ENCODE data around the gene PSMB8.

The PSMB8 gene

DNA sequence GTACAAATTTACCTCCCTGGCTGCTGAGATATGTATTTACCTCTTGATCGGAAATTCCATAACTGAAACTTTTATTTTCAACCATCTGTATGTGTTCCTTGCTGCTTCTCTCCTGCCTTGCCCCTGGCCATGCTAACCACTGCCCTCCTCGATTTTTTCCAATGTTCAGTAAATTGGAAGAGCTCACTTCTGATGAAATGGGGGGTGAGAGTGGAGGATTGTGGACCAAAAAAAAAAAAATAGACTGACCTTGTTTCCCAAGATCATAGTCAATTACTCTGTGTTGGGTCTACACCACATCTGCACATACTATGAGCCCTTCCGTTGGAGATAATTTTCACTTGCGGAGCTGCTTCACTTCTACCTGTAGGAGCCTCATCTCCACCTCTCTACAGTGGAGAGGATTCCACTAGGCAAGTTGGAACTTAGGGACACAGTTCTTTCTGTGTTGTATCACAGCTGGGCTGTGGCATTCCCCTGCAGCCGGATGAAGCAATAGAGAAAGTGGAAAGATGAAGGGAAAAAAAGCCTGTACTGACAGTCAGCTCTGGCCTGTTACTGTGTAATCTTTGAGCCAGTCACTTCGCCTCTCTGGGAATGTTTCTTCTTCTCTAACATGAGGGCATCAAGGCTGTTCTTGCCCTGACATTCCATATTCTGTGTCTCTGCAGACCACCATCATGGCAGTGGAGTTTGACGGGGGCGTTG is 11.8 kb upstream of the PSMB8 start:
- DNase-seq (ENCODE audit: low spot score): no peak

- peak; percentile 35 for DNase-seq (ENCODE audit: low spot score)
Observed at GRCh38 chr6:32854376-32855178, 10.7 kb upstream of the PSMB8 start.

DNA sequence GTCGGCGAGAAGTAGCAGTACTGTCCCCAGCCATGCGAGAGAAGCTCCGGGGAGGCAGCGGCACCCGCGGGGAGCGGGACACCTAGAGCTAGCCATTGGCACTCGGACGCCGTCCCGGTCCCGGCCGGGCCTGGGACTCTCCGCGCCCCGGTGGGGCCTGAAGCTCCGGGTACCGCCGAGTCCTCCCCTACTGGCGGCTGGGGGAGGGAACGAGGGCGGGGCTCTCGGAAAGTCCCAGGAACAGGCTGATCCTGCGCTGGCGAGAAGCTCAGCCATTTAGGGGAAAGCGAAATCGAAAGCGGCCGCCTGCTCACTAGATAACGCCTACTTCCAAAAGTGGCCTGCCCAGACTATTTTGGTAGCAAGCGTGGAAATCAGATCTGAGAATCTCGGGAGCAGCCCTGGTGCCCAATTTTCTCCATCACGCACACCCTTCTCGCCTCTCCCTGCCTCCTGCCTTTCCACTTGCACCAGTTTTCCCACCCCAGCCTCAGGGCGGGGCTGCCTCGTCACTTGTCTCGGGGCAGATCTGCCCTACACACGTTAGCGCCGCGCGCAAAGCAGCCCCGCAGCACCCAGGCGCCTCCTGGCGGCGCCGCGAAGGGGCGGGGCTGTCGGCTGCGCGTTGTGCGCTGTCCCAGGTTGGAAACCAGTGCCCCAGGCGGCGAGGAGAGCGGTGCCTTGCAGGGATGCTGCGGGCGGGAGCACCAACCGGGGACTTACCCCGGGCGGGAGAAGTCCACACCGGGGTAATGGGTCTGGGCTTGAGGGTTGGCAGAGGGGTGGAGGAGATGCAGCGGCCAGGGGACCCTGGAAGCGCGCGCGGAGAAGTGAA is 9.9 kb upstream of the PSMB8 start, which contains the start of the genes PSMB9 and TAP1:
TSS of gene PSMB9 (plus strand) at position 652 of the 835 bp plus-strand sequence. CDS start at position 690, 38 bp downstream.
TSS of gene TAP1 (minus strand) at position 164 of the 835 bp plus-strand sequence. CDS start at position 96, 68 bp downstream.
- peak; percentile 82 for DNase-seq (ENCODE audit: low spot score)

GRCh38 chr6:32852844-32853540 is 9.1 kb upstream of the PSMB8 start:
- peak; percentile 27 for DNase-seq (ENCODE audit: low spot score)

DNA sequence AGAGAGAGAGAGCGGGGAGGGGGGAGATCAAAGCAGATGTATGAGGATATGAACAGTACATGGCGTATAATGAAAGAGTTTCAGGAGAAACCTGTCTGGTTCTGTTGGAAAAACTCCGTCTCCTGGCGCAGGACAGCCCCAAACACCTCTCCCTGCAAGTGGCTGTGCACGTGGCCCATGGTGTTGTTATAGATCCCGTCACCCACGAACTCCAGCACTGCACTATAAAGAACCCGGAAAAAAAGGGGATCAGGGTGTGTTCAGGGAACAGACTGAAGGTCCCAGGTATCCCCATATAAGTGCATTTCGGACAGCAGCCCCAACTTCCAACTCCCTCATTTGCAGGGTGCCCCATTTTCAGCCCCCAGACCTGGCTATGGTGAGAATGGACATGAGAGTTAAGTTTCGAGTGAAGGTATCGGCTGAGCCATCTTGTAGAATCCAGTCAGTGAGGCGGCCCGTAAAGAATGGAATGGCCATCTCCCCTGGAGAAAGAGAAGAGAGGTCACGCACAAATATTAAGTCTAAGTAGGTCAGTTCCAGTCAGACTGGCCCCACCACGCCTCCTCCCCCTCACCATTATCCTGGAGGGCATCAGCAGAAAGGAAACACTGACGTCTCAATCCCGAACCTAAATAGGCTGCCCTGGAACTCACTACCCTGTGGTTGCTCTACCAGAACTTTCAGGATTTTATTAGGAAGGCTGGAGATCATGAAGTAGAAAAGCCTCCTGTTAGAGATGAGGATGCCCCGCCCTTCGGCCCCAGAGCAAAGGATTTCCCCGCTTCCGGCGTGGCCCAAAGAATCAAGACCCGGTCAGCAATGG is 8.4 kb upstream of the PSMB8 start:
- DNase-seq (ENCODE audit: low spot score): no peak

DNA sequence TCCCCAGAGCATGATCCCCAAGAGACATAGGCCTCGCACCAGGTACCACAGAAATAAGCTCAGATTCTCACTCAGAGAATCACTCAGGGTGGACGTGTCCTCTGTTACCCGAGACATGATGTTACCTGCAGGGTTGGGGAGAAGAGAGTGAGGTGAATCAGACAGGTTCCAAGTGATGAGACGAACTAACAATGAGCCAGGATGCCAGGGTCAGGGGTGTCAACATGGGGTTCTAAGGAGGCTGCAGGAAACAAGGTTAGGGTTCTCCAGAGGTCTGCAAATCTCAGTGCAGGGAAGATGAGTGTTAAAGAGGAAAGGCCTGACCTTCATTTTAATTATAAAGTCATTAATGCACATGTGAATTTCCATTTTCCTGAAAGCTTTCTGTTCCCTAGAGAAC is 7.2 kb upstream of the PSMB8 start:
- DNase-seq (ENCODE audit: low spot score): no peak

- no peak for DNase-seq (ENCODE audit: low spot score)
Observed at GRCh38 chr6:32849126-32849525, 5.3 kb upstream of the PSMB8 start.

GRCh38 chr6:32847795-32848194 is 3.9 kb upstream of the PSMB8 start:
- no peak for DNase-seq (ENCODE audit: low spot score)

- DNase-seq (ENCODE audit: low spot score): no peak
Observed at GRCh38 chr6:32847004-32847403, 3.2 kb upstream of the PSMB8 start.

DNA sequence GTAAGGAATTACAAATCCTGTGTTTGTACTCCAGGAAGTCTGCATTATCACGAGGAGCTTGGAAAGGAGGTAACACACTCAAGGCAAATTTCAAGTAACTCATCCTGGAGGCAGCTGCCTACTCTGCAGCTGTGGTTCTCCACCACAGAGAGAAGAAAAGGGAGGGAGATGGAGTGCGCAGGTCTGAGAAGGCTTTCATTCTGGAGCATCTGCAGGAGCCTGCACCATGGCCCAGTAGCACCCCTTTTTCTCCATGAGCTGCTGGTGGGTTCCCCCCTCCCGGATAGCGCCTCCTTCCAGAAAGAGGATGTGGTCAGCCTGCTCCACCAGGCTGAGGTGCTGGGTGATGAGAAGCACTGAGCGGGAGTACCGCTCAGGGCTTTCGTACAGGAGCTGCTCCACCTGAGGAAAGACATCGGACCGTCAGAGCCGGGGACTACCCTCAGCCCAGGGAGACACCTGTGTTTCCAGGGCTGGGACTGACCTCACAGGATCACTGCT is 1.6 kb upstream of the PSMB8 start:
- DNase-seq (ENCODE audit: low spot score): no peak

DNA sequence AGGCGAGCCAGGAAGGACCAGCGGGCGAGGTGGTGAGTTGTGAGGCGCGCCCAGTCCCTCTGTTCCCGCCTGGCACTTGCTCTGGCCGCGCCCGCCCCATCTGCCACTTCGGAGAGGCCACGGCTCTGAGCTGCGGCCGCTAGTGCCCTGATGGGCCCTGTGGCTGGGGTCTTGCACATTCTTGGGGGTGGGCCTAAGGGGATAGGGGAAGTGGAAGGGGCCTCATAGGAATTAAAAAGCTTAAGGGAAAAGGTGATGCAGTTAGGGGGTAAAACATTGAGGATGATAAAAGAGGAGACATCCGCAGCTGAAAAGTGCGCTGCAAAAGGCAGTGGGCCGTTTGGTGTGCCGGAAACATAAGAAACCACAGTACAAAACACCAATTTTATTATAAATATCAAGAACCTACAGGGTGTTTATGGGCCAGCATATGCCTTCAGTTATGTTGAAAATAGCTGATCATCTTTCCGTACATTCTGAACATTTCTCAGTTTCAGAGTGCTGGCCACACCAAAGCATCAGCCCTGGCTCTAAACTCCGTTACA is 1.1 kb upstream of the PSMB8 start:
- no peak for DNase-seq (ENCODE audit: low spot score)

- no peak for DNase-seq (ENCODE audit: low spot score)
Observed at GRCh38 chr6:32843331-32843978, 392 bp downstream of the PSMB8 start.

DNA sequence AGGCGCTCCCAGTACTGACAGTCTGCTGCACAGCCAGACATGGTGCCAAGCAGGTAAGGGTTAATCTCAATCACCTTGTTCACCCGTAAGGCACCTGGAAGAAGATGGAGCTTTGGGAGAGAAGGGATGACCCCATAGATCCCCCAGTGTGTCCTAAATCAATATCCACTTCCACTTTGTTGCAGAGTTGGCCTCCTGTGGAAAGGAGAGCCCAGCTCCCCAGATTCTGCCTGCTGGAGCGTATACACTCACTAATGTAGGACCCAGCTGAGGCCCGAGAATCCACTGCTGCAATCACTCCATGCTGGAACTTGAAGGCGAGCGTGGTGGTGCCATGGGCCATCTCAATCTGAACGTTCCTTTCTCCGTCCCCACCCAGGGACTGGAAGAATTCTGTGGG is 1.2 kb downstream of the PSMB8 start:
- no peak for DNase-seq (ENCODE audit: low spot score)

GRCh38 chr6:32842021-32842650 is 1.7 kb downstream of the PSMB8 start:
- no peak for DNase-seq (ENCODE audit: low spot score)

- DNase-seq (ENCODE audit: low spot score): no peak
Observed at GRCh38 chr6:32840604-32841246, 3.1 kb downstream of the PSMB8 start.

GRCh38 chr6:32839356-32839755 is 4.5 kb downstream of the PSMB8 start:
- no peak for DNase-seq (ENCODE audit: low spot score)

DNA sequence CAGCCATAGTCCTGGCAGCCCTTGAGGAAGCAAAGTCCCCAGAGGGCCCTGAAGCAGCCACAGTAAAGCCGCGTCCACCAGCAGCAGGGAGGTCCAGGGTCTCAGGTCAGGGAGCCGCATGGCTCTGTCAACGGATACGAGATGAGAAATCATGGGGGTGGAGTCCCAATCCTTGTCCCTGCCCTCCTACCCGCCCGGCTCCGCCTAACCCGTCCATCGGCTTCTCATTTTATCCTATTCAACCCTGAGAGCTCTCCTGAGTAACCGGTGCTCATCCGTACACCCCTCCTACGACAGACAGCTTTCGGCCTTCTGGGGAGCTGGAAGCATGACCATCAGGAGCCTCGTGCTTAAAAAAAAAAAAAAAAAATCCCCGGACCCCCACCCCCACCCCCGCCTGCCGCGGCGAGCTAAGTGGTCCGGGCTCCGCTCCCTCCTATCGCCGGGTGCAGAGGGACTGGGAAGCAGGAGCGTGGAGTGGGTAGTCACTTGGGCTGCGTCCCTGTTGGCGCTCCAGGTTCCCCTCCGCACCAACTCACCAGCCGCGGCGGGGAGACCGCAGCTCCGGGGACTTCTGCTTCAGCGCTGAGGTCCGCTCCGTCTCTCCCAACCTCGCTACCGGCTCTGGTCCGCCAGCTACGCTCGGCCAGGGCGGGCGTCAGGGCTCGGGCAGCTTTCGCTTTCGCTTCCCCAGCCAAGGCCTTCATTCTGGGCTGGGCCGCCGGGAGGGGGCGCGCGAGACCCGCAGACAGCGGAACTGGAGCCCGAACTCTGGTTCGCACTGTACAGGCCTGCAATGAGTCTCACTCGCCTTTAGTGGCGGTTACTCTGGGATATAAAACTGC is 5.5 kb downstream of the PSMB8 start, which contains the start of gene TAP2:
TSS of gene TAP2 (minus strand) at position 626 of the 845 bp plus-strand sequence. CDS start at position 120, 506 bp downstream.
- peak; percentile 90 for DNase-seq (ENCODE audit: low spot score)

- no peak for DNase-seq (ENCODE audit: low spot score)
Observed at GRCh38 chr6:32837651-32838113, 6.2 kb downstream of the PSMB8 start.

Data from HuH-7 (cell line).